IPS-18a (cell line): ENCODE measurements around the gene DPY19L1.
"Not testable (repeated sequence)": the region's sequence is repeated elsewhere in the genome, so short reads cannot be mapped to it uniquely, and the experiment has no call there.

Source experiments
- H3K27ac ChIP-seq: one replicate; pipeline ENCODE4 v1.5.1; 2013; ENCODE audit warnings: low read length
- H3K27me3 ChIP-seq: one replicate; pipeline ENCODE4 v1.6.1; 2013; ENCODE audit warnings: mild to moderate bottlenecking, low read length; ENCODE audit not compliant: control insufficient read depth, insufficient read depth
- H3K36me3 ChIP-seq: one replicate; pipeline ENCODE4 v1.6.1; 2013; ENCODE audit warnings: low read depth, low read length; ENCODE audit not compliant: control insufficient read depth
- H3K4me1 ChIP-seq: one replicate; pipeline ENCODE4 v1.6.1; 2013; ENCODE audit warnings: low read depth, low read length; ENCODE audit not compliant: control insufficient read depth
- H3K4me3 ChIP-seq: one replicate; pipeline ENCODE4 v1.5.1; 2013; ENCODE audit warnings: low read length
- H3K9ac ChIP-seq: one replicate; pipeline ENCODE4 v1.6.1; 2013; ENCODE audit warnings: mild to moderate bottlenecking, low read length, moderate library complexity
- H3K9me3 ChIP-seq: one replicate; pipeline ENCODE4 v1.6.1; 2013; ENCODE audit warnings: low read depth, low read length; ENCODE audit not compliant: control insufficient read depth

The DPY19L1 gene

GRCh38 chr7:34904987-34905386 lies 132.3 kb downstream of the DPY19L1 start:
- peaks cover 16% of the 10 kb centered on the region for H3K4me1 ChIP-seq
- H3K9me3 ChIP-seq, result no peaks in the 10 kb centered on the region
- H3K36me3 ChIP-seq, result no peaks in the 10 kb centered on the region
- H3K27ac ChIP-seq, result no peak overlapping the region
- no peaks in the 10 kb centered on the region for H3K27me3 ChIP-seq
- H3K9ac ChIP-seq, result no peak overlapping the region
- no peak overlapping the region for H3K4me3 ChIP-seq

- peaks cover 16% of the 10 kb centered on the region for H3K4me1 ChIP-seq
- H3K4me3 ChIP-seq, H3K36me3 ChIP-seq, H3K9me3 ChIP-seq, H3K27ac ChIP-seq, H3K27me3 ChIP-seq, H3K9ac ChIP-seq: not testable (repeated sequence)
These were observed 133.4 kb downstream of the DPY19L1 start for GRCh38 chr7:34903921-34904320.

GRCh38 chr7:34902182-34902581 lies 135.1 kb downstream of the DPY19L1 start:
- Histone ChIP-seq H3K9ac (no peak overlapping the region), H3K27me3 (no peaks in the 10 kb centered on the region), H3K4me3 (no peak overlapping the region), H3K9me3 (no peaks in the 10 kb centered on the region), H3K36me3 (no peaks in the 10 kb centered on the region), H3K27ac (no peak overlapping the region), H3K4me1 (peaks cover 16% of the 10 kb centered on the region)

- peaks cover under 1% of the 10 kb centered on the region for H3K9me3 ChIP-seq
- H3K9ac ChIP-seq, result no peak overlapping the region
- peaks cover 16% of the 10 kb centered on the region for H3K4me1 ChIP-seq
- H3K4me3 ChIP-seq, result no peak overlapping the region
- no peaks in the 10 kb centered on the region for H3K36me3 ChIP-seq
- H3K27me3 ChIP-seq, result no peaks in the 10 kb centered on the region
- H3K27ac ChIP-seq, result no peak overlapping the region
These were observed 136.3 kb downstream of the DPY19L1 start for GRCh38 chr7:34900891-34901513.

- Histone ChIP-seq H3K4me1 (no peaks in the 10 kb centered on the region), H3K27ac (no peak overlapping the region), H3K27me3 (no peaks in the 10 kb centered on the region), H3K4me3 (no peak overlapping the region), H3K9me3 (peaks cover 8% of the 10 kb centered on the region), H3K9ac (no peak overlapping the region), H3K36me3 (no peaks in the 10 kb centered on the region)
These were observed 142.1 kb downstream of the DPY19L1 start for GRCh38 chr7:34895202-34895601.

GRCh38 chr7:34889951-34890350 lies 147.3 kb downstream of the DPY19L1 start:
- no peak overlapping the region for H3K9ac ChIP-seq
- no peaks in the 10 kb centered on the region for H3K9me3 ChIP-seq
- no peaks in the 10 kb centered on the region for H3K36me3 ChIP-seq
- H3K4me1 ChIP-seq, result no peaks in the 10 kb centered on the region
- H3K4me3 ChIP-seq, result no peak overlapping the region
- H3K27me3 ChIP-seq, result no peaks in the 10 kb centered on the region
- no peak overlapping the region for H3K27ac ChIP-seq

- H3K4me3 ChIP-seq, result no peak overlapping the region
These were observed 150.4 kb downstream of the DPY19L1 start for GRCh38 chr7:34886856-34887255.

GRCh38 chr7:34883855-34884254 lies 153.4 kb downstream of the DPY19L1 start:
- not testable (repeated sequence) for H3K27ac ChIP-seq, H3K9ac ChIP-seq, H3K27me3 ChIP-seq, H3K4me3 ChIP-seq, H3K36me3 ChIP-seq
- Histone ChIP-seq H3K9me3 (peaks cover 11% of the 10 kb centered on the region), H3K4me1 (peaks cover 13% of the 10 kb centered on the region)

More at GRCh38 chr7:34886856-34887255, 150.4 kb downstream of the DPY19L1 start:
- Histone ChIP-seq H3K27me3 (no peaks in the 10 kb centered on the region), H3K9me3 (peaks cover 11% of the 10 kb centered on the region), H3K4me1 (no peaks in the 10 kb centered on the region), H3K36me3 (no peaks in the 10 kb centered on the region), H3K27ac (no peak overlapping the region), H3K9ac (no peak overlapping the region)

- Histone ChIP-seq H3K27me3 (no peaks in the 10 kb centered on the region), H3K27ac (no peak overlapping the region), H3K36me3 (no peaks in the 10 kb centered on the region), H3K9me3 (peaks cover 11% of the 10 kb centered on the region), H3K4me3 (no peak overlapping the region), H3K4me1 (peaks cover 13% of the 10 kb centered on the region), H3K9ac (no peak overlapping the region)
These were observed 157.4 kb downstream of the DPY19L1 start for GRCh38 chr7:34879871-34880270.

GRCh38 chr7:34878944-34879735 lies 158.1 kb downstream of the DPY19L1 start:
- not testable (repeated sequence) for H3K27ac ChIP-seq, H3K9ac ChIP-seq, H3K36me3 ChIP-seq, H3K27me3 ChIP-seq, H3K4me3 ChIP-seq
- peaks cover 13% of the 10 kb centered on the region for H3K4me1 ChIP-seq
- peaks cover 11% of the 10 kb centered on the region for H3K9me3 ChIP-seq
